IPS-20b (cell line): ENCODE results near the gene GRIK1.

Source experiments
- H3K27ac ChIP-seq: one replicate; pipeline ENCODE4 v1.5.1; 2013; ENCODE audit warnings: low read length
- H3K27me3 ChIP-seq: 2 replicates; pipeline ENCODE4 v1.6.1; 2013; ENCODE audit warnings: mild to moderate bottlenecking, low read length, inconsistent platforms; ENCODE audit not compliant: insufficient read depth
- H3K36me3 ChIP-seq: 2 replicates; pipeline ENCODE4 v1.6.1; 2013; ENCODE audit warnings: low read depth, mild to moderate bottlenecking, inconsistent platforms, low read length, moderate library complexity; ENCODE audit not compliant: insufficient read depth
- H3K4me1 ChIP-seq: 2 replicates; pipeline ENCODE4 v1.6.1; 2013; ENCODE audit warnings: mild to moderate bottlenecking, control low read depth, inconsistent platforms, low read length, moderate library complexity; ENCODE audit not compliant: insufficient read depth
- H3K4me3 ChIP-seq: 2 replicates; pipeline ENCODE4 v1.5.1; 2013; ENCODE audit warnings: mild to moderate bottlenecking, low read length, inconsistent platforms
- H3K9ac ChIP-seq: 2 replicates; pipeline ENCODE4 v1.6.1; 2013; ENCODE audit warnings: low read depth, mild to moderate bottlenecking, inconsistent platforms, low read length, moderate library complexity
- H3K9me3 ChIP-seq: 2 replicates; pipeline ENCODE4 v1.6.1; 2013; ENCODE audit warnings: mild to moderate bottlenecking, low read depth, low read length, inconsistent platforms; ENCODE audit not compliant: insufficient read depth

GRIK1 gene

GRCh38 chr21:29870814-29871213 is 69.0 kb downstream of the GRIK1 start:
- H3K27ac ChIP-seq = no peak overlapping the region
- H3K4me1 ChIP-seq = peaks cover 11% of the 10 kb centered on the region; the same call in 1 of the 2 replicates
- no peaks in the 10 kb centered on the region for H3K36me3 ChIP-seq
- no peaks in the 10 kb centered on the region for H3K27me3 ChIP-seq
- H3K9me3 ChIP-seq = no peaks in the 10 kb centered on the region
- no peak overlapping the region for H3K9ac ChIP-seq
- H3K4me3 ChIP-seq = no peak overlapping the region

- no peaks in the 10 kb centered on the region for H3K27me3 ChIP-seq
- H3K36me3 ChIP-seq = no peaks in the 10 kb centered on the region
- H3K4me1 ChIP-seq = peaks cover 6% of the 10 kb centered on the region; the same call in 1 of the 2 replicates
- H3K9ac ChIP-seq = no peak overlapping the region
- H3K4me3 ChIP-seq = no peak overlapping the region
- no peak overlapping the region for H3K27ac ChIP-seq
- no peaks in the 10 kb centered on the region for H3K9me3 ChIP-seq
These were observed 72.0 kb downstream of the GRIK1 start for GRCh38 chr21:29867796-29868195.

- Histone ChIP-seq H3K27me3 (no peaks in the 10 kb centered on the region), H3K4me3 (no peak overlapping the region), H3K36me3 (no peaks in the 10 kb centered on the region), H3K4me1 (no peaks in the 10 kb centered on the region), H3K9me3 (no peaks in the 10 kb centered on the region), H3K27ac (no peak overlapping the region), H3K9ac (no peak overlapping the region)
These were observed 79.5 kb downstream of the GRIK1 start for GRCh38 chr21:29860346-29860745.

GRCh38 chr21:29857150-29857549 is 82.6 kb downstream of the GRIK1 start:
- no peaks in the 10 kb centered on the region for H3K27me3 ChIP-seq
- H3K36me3 ChIP-seq = no peaks in the 10 kb centered on the region
- H3K9ac ChIP-seq = no peak overlapping the region
- peaks cover 3% of the 10 kb centered on the region; the same call in 1 of the 2 replicates for H3K4me1 ChIP-seq
- no peaks in the 10 kb centered on the region for H3K9me3 ChIP-seq
- no peak overlapping the region for H3K4me3 ChIP-seq
- H3K27ac ChIP-seq = no peak overlapping the region

GRCh38 chr21:29854795-29855194 is 85.0 kb downstream of the GRIK1 start:
- no peak overlapping the region for H3K9ac ChIP-seq

GRCh38 chr21:29851611-29852010 is 88.2 kb downstream of the GRIK1 start:
- H3K27me3 ChIP-seq = no peaks in the 10 kb centered on the region
- no peak overlapping the region for H3K4me3 ChIP-seq

More at GRCh38 chr21:29854795-29855194, 85.0 kb downstream of the GRIK1 start:
- H3K4me1 ChIP-seq = peaks cover 11% of the 10 kb centered on the region; the same call in 1 of the 2 replicates
- no peaks in the 10 kb centered on the region for H3K9me3 ChIP-seq
- H3K4me3 ChIP-seq = no peak overlapping the region
- H3K36me3 ChIP-seq = no peaks in the 10 kb centered on the region
- no peaks in the 10 kb centered on the region for H3K27me3 ChIP-seq
- H3K27ac ChIP-seq = no peak overlapping the region

GRCh38 chr21:29849735-29850176 is 90.0 kb downstream of the GRIK1 start:
- no peak overlapping the region for H3K27ac ChIP-seq
- no peaks in the 10 kb centered on the region for H3K36me3 ChIP-seq
- H3K27me3 ChIP-seq = no peaks in the 10 kb centered on the region
- peaks cover 11% of the 10 kb centered on the region; the same call in 1 of the 2 replicates for H3K4me1 ChIP-seq
- H3K9ac ChIP-seq = no peak overlapping the region
- H3K4me3 ChIP-seq = no peak overlapping the region
- no peaks in the 10 kb centered on the region for H3K9me3 ChIP-seq

More at GRCh38 chr21:29851611-29852010, 88.2 kb downstream of the GRIK1 start:
- Histone ChIP-seq H3K9me3 (no peaks in the 10 kb centered on the region), H3K36me3 (no peaks in the 10 kb centered on the region), H3K27ac (no peak overlapping the region), H3K4me1 (peaks cover 11% of the 10 kb centered on the region; the same call in 1 of the 2 replicates), H3K9ac (no peak overlapping the region)

GRCh38 chr21:29843804-29844203 is 96.0 kb downstream of the GRIK1 start:
- Histone ChIP-seq H3K4me1 (no peaks in the 10 kb centered on the region), H3K27me3 (no peaks in the 10 kb centered on the region), H3K9me3 (no peaks in the 10 kb centered on the region), H3K4me3 (no peak overlapping the region), H3K36me3 (no peaks in the 10 kb centered on the region), H3K9ac (no peak overlapping the region), H3K27ac (no peak overlapping the region)

- no peak overlapping the region for H3K4me3 ChIP-seq
- H3K27me3 ChIP-seq = no peaks in the 10 kb centered on the region
- H3K36me3 ChIP-seq = no peaks in the 10 kb centered on the region
- H3K4me1 ChIP-seq = no peaks in the 10 kb centered on the region
- peaks cover 12% of the 10 kb centered on the region for H3K9me3 ChIP-seq
- no peak overlapping the region for H3K9ac ChIP-seq
- no peak overlapping the region for H3K27ac ChIP-seq
These were observed 105.2 kb downstream of the GRIK1 start for GRCh38 chr21:29834617-29835016.

GRCh38 chr21:29832217-29832616 is 107.6 kb downstream of the GRIK1 start:
- Histone ChIP-seq H3K36me3 (no peaks in the 10 kb centered on the region), H3K27me3 (no peaks in the 10 kb centered on the region), H3K9ac (no peak overlapping the region), H3K9me3 (peaks cover 15% of the 10 kb centered on the region), H3K4me1 (no peaks in the 10 kb centered on the region), H3K27ac (no peak overlapping the region), H3K4me3 (no peak overlapping the region)

GRCh38 chr21:29829564-29830275 is 110.1 kb downstream of the GRIK1 start:
- Histone ChIP-seq H3K9ac (no peak overlapping the region), H3K4me3 (no peak overlapping the region), H3K36me3 (no peaks in the 10 kb centered on the region), H3K27ac (no peak overlapping the region), H3K27me3 (no peaks in the 10 kb centered on the region), H3K4me1 (no peaks in the 10 kb centered on the region), H3K9me3 (peaks cover 15% of the 10 kb centered on the region)

GRCh38 chr21:29827647-29828046 is 112.1 kb downstream of the GRIK1 start:
- no peaks in the 10 kb centered on the region for H3K4me1 ChIP-seq
- no peak overlapping the region for H3K27ac ChIP-seq
- H3K4me3 ChIP-seq = no peak overlapping the region
- H3K36me3 ChIP-seq = no peaks in the 10 kb centered on the region
- H3K9me3 ChIP-seq = peaks cover 14% of the 10 kb centered on the region
- no peaks in the 10 kb centered on the region for H3K27me3 ChIP-seq
- H3K9ac ChIP-seq = no peak overlapping the region
